ENCODE data around the gene FNBP1L.

The FNBP1L gene

GRCh38 chr1:93595743-93596142 is 147.8 kb downstream of the FNBP1L start:
- no peak for DNase-seq

GRCh38 chr1:93596329-93597089 is 148.6 kb downstream of the FNBP1L start:
- DNase-seq = no peak

- DNase-seq = no peak
Measured at GRCh38 chr1:93597709-93598108, 149.8 kb downstream of the FNBP1L start.

- DNase-seq = no peak
Measured at GRCh38 chr1:93598396-93598795, 150.5 kb downstream of the FNBP1L start.

GRCh38 chr1:93598861-93599439 is 151.0 kb downstream of the FNBP1L start:
- no peak for DNase-seq

- no peak for DNase-seq
Measured at GRCh38 chr1:93599479-93599878, 151.6 kb downstream of the FNBP1L start.

GRCh38 chr1:93600663-93601062 is 152.7 kb downstream of the FNBP1L start:
- peak; percentile 26 for DNase-seq

GRCh38 chr1:93601686-93602085 is 153.8 kb downstream of the FNBP1L start:
- DNase-seq = no peak

GRCh38 chr1:93602101-93602500 is 154.2 kb downstream of the FNBP1L start:
- DNase-seq = no peak

- no peak for DNase-seq
Measured at GRCh38 chr1:93603106-93603505, 155.2 kb downstream of the FNBP1L start.

GRCh38 chr1:93603601-93604000 is 155.7 kb downstream of the FNBP1L start:
- no peak for DNase-seq
